GM04503 (cell line): ENCODE data around the gene HOMER2.
"Not testable (repeated sequence)": the region's sequence is repeated elsewhere in the genome, so short reads cannot be mapped to it uniquely, and the experiment has no call there.

ENCODE experiments used
- DNase-seq: peaks from one replicate; pipeline ENCODE4 v3.0.0-alpha.2; 2012; ENCODE audit warnings: low read depth

The HOMER2 gene

DNA sequence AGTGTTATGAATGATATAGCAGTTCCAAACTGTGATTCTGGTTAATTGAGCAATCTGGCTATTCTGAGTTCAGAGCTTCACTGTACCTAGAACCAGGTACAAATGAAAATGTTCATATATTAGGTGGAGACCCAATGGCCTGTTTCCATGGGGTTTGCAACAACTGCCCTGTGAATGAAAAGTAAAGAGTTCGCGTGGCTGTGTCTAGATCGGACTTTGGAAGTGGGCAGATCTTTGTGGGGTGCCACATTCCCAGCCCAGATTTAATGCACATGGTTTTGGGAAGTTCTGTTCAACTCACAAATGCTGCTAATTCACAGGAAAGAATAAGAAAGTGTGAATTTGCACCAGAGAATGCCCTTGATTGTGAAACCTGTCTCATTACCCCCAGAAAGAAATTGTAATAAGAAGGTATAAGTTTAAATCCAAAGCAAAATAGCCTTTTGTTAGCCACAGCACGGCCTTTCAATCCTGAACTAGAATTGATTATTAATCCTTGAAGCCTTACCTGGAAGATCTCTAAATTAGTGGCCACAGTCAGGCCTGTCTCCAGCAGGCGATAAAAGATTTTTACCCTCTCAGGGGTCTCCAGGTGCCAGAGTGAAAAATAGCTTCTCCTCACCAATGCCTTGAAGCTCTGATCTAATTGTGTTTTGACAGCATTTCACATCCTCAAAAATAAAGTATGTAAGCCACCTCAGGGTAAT lies 120.5 kb downstream of the HOMER2 start:
- DNase-seq = no peak

DNA sequence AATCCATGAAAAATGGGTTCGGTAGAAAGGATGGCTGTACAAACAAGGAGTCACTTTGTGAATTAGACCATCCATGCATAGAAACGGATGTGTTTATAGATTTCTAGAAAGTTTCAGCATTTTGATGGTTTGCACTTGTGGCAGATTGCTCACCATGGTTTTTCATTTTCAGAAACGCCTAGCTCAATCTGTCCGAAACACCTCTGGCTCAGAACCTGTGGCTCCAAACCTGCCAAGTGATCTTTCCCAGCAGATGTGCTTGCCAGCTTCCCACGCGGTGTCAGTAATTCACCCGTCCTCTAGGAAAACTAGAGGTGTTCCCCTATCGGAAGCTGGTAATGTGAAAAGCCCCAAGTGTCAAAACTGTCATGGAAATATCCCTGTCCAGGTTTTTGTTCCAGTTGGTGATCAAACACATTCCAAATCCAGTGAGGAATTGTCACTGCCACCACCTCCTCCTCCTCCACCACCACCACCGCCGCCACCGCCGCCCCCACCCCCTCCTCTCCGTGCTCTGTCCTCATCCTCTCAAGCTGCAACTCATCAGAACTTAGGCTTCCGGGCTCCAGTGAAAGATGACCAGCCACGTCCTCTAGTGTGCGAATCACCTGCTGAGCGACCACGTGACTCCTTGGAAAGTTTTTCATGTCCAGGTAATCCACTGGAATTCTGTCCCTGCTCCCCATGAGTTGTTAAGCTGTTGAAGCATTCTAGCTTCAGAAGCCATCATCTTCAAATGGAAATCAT lies 121.9 kb downstream of the HOMER2 start:
- DNase-seq = no peak

DNA sequence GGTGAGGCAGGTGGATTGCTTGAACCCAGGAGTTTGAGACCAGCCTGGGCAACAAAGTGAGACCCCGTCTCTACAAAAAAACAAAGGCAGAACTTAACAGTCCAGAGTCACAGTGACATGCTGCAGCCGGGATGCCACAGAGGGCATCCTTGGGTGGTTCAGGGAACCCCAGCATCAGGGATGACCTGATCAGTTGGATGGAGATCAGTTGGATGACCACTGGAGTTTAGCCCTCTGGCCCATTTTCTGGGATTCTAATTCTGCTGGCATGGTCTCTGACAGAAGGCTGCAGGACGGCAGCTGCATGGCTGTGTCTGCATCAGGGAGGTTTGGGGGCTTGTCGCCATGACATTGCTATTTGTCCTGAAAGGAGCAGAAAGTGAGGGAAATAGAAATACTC lies 123.3 kb downstream of the HOMER2 start:
- DNase-seq = no peak

- no peak for DNase-seq
Measured at GRCh38 chr15:82828075-82828474, 124.4 kb downstream of the HOMER2 start.

DNA sequence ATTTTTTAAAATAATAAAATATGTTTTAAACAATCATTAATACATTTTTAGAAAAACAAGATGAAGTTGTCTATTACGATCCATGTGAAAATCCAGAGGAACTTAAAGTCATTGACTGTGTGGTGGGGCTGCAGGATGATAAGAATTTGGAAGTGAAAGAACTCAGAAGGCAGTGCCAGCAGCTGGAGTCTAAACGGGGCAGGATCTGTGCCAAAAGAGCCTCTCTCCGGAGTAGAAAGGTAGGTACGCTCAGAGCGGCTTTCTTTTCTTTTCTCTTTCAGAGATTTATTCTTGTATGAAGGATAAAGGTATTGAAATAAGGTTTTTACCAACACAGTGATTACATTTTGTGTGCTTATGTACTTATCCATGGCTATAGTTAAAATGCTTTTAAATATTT lies 129.5 kb downstream of the HOMER2 start:
- no peak for DNase-seq

DNA sequence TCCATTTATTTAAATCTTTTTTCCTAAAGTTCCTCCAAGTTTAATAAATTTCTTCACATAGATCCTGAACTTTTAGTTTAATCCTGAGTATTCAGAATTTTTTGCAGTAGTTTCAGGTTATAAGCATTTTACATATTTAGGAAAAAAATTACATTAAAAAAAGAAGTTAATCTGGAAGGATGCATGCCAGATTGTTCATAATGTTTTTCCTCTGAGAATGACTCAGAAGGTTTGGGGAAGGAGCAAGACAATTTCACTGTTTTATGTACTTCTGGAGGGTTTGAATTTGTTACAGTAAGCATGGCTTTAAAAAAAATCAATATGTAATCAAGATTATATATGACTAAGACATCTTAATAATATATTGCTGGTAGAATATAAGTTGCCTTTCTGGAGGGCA lies 130.7 kb downstream of the HOMER2 start:
- DNase-seq = not testable (repeated sequence)

DNA sequence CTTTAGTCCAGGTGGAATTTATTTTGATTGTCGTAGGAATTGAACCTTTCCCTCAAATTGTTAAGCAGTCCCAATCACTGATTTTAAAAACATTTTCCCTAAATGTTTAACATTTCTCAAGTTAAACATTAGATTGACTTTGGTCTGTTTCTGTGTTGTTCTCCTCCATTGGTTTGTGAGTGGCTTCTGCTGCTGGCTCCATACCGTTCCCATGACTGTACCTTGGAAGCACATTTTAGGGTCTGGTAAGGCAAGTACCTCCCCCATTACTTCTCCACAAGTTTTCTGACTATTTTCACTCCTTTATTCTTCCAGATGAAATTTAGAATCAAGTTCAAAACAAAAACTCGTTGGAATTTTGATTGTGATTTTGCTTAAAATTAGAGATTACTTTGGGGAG lies 131.1 kb downstream of the HOMER2 start:
- not testable (repeated sequence) for DNase-seq

DNA sequence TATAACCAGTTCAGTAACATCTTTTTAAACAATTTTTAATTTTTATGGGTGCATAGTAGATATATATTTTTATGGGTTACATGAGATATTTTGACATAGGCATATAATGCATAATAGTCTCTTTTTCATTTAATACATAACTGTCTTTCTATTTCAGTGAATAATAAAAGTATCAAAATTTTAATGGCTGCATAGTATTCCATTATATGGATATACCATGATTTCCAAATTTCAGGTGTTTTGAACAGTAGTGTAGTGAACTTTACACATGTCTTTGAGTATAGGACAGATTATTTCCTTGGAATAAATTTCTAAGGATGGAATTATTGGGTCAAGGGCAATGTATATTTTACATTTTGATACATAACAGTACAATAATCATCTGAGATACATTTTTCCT lies 132.4 kb downstream of the HOMER2 start:
- DNase-seq = no peak

GRCh38 chr15:82812994-82813393 lies 139.5 kb downstream of the HOMER2 start:
- no peak for DNase-seq

DNA sequence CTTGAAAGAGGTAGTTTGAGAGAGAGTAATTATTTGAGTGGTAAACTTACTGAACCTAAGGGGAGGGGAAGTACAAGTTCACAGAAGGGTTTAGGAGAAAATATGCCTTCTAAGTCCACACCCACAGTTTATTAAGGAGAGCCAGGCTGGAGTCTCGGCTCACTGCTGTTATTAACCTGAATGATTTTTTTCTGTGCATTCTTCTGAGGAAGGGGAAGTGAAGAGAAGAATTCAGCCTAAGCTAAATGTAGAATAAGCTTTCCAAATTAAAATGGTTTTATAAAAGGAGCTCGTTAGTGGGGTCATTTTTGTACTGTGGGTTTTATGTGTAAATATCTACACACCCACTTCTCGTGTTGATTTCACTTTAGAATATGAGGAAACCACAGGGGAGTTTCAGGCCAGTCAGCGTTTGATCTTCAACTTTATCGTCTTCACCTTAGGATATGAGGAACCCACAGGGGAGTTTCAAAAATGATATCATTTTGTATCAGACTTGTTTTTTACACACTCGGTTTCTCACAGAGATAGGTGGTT lies 141.6 kb downstream of the HOMER2 start:
- no peak for DNase-seq

DNA sequence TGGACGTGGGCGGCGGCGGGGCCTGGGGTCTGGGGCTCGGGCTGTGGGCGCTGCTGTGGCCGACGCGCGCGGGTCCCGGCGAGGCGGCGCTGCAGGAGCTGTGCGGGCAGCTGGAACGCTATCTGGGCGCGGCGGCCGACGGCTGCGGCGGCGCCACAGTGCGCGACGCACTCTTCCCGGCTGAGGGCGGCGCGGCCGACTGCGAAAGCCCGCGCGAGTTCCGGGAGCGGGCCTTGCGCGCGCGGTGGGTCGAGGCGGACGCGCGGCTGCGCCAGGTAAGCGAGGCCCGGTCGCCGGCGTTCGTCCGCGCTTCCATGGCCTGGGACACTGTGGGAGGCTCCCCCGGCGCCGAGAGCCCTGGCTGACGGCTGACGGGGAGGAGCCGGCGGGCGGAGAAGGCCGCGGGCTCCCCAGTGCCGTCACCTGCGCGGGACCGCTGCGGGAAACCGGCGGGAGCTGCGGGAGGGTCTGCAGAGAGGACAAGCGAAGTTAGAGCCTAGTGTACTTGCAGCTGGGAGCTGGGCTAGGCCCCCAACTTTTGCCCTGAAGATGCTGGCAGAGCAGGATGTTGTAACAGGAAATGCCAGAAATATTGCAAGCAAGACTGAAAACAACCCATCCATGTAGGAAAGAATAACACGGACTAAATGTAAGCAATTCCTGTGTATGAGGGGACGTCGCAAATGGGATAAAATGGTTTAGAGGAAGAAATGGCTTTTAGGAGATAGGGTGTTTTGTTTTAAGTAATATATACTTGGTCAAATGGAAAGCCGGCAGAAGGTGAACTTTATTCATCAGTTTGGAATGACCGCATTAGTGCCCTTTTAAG lies 142.2 kb downstream of the HOMER2 start:
- DNase-seq = no peak

DNA sequence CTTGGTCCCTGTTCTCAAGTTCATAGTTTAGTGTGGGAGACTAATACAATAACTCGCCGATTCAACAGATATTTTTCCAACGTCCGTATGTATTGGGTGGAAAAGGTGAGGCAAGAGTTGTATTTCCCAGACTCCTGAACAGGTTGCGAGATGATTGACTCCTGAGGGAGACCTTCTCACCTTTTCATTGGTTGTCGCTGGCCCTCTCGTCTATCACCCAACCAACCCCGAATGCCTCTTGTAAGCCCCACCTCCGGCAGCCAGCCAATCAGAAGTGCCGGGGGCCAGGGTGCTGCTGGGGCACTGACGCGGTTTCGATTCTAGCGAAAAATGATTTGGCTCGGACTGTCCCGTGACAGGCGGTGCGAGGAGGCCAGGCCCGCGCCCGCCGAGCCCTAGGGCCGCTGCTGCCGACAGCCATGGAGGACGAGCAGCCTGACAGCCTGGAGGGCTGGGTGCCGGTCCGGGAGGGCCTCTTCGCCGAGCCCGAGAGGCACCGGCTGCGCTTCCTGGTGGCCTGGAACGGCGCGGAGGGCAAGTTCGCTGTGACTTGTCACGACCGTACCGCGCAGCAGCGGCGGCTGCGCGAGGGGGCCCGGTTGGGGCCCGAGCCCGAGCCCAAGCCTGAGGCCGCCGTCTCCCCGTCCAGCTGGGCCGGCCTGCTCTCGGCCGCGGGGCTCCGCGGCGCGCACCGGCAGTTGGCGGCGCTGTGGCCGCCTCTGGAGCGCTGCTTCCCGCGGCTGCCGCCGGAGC lies 143.0 kb downstream of the HOMER2 start, which contains the start of gene WHAMM:
Gene WHAMM (plus strand): TSS at position 321 of the 753 bp plus-strand sequence. CDS start 99 bp downstream, at position 420.
- peak; percentile 92 for DNase-seq

GRCh38 chr15:82808634-82809041 lies 143.9 kb downstream of the HOMER2 start:
- DNase-seq = no peak

- no peak for DNase-seq
Measured at GRCh38 chr15:82807920-82808633, 144.4 kb downstream of the HOMER2 start.

DNA sequence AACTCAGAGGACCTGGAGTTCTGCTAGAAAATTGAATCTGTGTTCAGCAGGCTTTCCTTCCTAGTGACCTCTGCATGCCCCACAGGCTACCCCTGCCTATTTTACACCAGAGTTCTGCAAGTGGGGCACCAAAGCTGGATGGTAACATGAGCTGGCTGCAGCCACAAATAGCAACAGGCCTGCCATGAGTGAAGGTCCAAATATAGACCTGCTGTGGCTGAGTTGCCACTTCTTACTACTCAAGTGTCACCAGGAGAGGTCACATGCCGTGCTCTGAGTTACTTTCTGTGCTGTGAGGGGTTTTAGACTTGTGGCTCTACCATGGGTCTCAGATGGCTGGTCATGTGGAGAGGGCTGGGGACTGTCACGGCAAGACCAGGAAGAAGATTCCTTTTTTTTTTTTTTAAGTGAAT lies 146.5 kb downstream of the HOMER2 start, which contains the start of gene FSD2:
Gene FSD2 (minus strand): TSS at position 76 of the 413 bp plus-strand sequence. CDS start 18,679 bp downstream, outside the sequence.
- no peak for DNase-seq

GRCh38 chr15:82804575-82804949 lies 148.0 kb downstream of the HOMER2 start:
- no peak for DNase-seq

DNA sequence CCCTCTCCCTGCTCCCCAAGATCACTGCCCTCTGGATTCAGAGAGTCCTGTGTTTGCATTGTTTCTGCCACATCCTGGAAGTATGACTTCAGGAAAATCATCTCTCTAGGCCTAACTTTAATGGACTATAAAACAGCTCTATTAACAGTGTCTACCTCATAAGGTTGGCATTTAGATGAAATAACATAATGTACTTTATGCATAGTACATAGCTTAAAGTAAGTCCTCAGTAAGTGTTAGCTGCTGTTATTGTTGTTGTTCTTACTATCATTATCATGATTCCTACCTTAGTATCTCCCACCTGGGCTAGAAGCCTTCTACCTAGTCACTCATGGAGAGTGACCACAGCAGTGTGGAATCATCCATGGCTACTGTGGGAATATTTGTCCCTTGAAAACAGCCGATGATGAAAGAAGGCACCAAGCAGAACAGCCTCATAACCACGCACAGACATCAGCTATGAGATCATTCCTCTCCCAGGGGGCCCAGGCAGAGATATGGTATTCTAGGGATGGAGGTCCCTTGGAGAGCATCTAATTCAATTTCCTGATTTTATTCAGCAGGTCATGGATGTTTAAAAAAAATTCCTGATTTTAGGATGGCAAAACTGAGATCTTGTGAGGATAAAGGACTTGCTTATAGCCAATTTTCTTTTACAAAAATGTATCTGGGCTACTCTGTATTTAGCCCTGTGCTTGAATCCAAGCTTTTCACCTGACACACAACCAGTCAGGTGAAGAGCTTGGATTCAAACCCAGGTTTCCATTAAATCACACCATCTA lies 148.5 kb downstream of the HOMER2 start:
- no peak for DNase-seq

GRCh38 chr15:82802497-82802896 lies 150.0 kb downstream of the HOMER2 start:
- no peak for DNase-seq

GRCh38 chr15:82799183-82799841 lies 153.2 kb downstream of the HOMER2 start:
- no peak for DNase-seq
